NCI-H2171 treated with DMSO at 0.1 percent for 48 hours (cell line): ENCODE measurements around the gene HMG20B.
A peak's percentile ranks its signal among the peaks of the same experiment; 100 is the strongest.
"Not testable (repeated sequence)": the region's sequence is repeated elsewhere in the genome, so short reads cannot be mapped to it uniquely, and the experiment has no call there.

Experiments used
- DNase-seq: peaks from one replicate; lab custom pipeline; 2025; lab: John Stamatoyannopoulos, UW

Gene HMG20B

DNA sequence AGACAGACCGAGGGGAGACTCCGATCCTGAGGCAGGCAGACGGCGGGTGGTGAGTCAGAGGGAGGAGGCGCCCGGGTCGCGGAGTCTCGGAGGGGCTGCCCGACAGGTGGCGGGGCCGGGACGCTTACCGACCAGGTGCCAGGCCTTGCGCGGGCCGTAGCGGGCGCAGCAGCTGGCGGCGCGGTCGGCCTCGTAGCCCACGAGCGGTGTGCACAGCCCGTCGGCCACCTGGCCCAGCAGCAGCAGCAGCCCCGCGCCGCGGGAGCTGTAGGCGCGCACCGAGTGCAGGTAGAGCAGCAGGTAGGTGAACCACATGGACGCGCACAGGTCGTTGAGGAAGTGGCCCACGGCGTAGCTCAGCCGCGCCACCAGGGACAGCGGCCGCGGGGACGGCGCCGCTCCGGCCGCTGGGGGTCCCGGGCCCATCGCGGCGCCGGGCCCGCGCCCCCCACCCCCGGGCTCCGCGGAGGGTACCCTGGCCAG lies 15.7 kb upstream of the HMG20B start:
- peak; percentile 53 for DNase-seq

DNA sequence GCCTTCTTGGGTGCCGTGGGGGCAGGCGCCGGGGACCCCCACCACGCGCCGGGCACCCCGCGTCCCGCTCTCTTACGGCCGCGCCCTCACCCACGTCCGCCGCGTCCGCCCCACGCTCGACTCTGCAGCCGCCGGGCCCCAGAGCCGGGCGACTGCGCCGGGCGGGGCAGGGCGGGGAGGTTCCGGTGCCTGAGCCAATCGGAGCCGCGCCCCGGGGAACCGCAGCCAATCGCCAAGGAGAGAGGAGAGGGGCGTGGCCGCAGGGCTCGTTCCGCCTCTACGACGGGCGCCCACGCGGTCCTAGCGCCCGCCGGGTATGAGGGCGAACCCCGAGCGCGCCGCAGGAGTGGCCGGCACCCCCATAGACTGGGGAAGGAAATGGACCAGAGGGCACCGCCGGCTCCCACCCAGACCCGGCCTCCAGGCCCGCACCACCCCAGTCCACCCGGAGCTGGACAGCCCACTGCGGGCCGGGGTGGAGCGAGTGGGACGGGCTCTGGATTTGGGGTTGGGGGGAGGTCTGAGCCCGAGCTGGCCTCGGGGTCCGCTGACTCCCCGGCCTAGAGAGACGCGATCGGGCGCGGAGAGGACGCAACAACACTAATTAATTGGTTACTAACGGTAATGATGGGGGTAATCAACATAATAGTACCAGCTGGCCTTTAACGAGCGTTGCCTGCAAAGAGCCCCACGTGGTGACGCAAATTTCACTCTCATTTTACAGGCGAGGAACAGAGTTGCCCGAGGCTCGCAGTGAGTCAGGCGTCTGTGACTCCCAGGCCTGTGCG lies 15.1 kb upstream of the HMG20B start, which contains the start of gene MFSD12:
TSS of gene MFSD12 (minus strand) at position 126 of the 788 bp plus-strand sequence. CDS start 183 bp downstream, outside the sequence.
- DNase-seq: peak; percentile 88

DNA sequence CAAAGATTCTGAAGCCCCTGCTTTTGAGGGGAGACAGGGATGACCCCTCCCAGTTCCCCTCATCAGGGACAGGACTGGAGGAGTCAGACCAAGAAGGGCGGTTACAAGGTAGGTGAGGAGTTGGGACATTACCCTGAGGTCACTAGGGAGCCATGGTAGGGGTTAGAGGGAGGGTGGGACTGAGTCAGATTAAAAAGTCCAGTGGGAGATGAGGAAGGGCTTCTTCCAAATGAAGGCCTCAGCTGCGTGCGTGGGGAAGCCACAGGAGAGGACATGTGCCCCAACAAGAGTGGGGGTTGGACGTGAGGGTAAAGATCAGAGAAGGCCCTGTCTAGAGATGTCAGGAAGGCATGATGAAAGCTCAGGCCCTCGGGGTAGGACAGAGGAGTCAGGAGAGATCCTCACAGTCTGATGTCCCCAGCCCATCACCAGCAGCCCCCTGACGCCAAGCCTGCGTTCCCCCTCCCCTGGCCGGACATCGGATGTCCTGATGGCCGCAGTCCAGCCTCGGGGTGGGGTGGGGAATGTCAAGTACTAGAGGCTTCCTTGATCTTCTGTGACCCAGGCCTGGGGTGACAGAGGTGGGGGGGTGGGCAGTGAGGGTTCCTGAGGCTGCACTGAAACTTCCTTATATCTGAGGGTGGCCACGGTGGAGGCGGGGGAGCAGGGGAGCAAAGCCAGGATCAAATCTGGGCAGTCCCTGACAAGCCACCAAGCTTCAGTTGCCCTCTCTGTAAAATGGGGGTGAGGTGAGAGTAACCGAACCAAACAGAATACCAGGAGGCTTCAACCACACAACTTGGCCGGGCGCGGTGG lies 8.8 kb upstream of the HMG20B start:
- DNase-seq: no peak

DNA sequence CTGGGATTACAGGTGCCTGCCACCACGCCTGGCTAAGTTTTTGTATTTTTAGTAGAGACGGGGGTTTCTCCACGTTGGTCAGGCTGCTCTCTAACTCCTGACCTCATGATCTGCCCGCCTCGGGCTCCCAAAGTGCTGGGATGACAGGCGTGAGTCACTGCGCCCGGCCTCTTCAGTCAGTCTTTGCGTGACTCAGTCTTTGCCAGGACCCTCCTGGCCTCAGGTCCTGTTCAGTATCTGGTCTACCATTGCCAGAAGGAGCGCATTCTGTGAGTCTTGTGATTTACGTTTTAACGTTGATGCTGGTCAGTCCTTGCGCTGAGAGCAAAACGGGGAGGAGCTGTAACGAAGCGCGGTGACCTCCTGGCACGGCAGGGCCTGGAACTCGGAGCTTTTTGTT lies 7.6 kb upstream of the HMG20B start:
- no peak for DNase-seq

DNA sequence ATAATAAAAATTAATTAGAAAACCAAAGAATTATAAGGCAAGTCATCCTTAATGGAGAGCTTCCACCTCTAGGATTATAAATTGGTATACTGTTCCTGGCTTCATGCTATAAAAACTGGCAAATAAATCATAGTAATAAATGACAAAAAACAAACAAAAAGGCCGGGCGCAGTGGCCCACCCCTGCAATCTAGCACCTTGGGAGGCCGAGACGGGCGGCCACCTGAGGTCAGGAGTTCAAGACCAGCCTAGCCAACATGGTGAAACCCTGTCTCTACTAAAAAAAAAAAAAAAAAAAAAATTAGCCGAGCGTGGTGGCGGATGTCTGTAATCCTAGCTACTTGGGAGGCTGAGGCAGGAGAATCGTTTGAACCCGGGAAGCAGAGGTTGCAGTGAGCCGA lies 2.7 kb upstream of the HMG20B start:
- not testable (repeated sequence) for DNase-seq

- no peak for DNase-seq
These were observed 2.1 kb upstream of the HMG20B start for GRCh38 chr19:3570606-3571011.

DNA sequence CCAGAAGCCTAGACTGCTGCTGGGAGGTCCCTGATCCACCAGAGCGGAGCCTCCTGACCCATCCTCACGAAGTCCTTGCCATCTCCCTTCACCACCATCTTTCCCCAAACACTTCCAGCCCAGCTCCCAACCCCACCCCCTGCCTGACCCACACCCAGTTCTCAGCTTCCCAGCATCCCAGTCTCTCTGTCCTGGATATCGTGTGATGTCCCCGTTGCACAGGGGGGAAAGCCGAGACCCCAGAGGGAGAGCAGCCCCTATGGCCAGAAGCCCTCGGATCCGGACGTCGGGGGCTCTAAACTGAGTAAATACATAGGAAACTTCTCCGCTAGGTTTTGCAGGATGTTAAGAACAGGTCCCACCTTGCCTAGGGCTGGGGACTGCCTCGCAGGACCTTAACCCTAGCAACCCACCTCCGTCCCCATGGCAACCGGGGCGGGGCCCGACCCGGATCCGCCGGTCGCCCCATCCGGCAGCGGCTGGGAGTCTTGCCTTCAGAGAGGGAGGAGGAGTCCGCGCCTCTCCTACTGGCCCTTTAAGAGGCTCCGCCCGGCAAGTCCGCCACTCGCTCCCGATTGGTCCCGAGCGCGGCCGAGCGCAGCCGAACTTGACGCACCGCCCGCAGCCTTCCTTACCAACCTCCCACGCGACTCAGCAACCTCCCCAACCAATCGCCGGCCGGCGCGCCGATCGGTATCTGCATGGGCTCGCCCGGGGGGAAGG lies 451 bp upstream of the HMG20B start:
- peak; percentile 99 for DNase-seq

GRCh38 chr19:3573162-3573857 lies 566 bp downstream of the HMG20B start:
- no peak for DNase-seq

- DNase-seq: peak; percentile 77
These were observed 1.3 kb downstream of the HMG20B start for GRCh38 chr19:3573858-3574637.

DNA sequence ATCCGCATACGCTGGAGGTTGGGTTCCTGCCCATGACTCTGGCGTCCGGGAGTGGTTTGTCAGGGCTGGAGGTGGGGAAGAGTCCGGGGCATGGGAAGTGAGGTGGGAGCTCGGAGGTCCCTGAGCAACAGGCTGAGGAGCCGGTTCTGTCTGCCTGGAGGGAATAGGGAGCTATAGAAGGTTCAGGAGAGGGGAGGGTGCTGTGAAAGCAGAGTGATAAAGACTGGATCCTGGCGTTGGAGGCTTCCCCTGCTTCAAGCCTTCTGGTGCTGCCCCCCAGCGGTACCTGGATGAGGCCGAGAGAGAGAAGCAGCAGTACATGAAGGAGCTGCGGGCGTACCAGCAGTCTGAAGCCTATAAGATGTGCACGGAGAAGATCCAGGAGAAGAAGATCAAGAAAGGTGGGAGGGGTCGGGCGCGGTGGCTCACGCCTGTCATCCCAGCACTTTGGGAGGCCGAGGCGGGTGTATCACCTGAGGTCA lies 2.6 kb downstream of the HMG20B start:
- DNase-seq: no peak

GRCh38 chr19:3575949-3576673 lies 3.4 kb downstream of the HMG20B start:
- DNase-seq: no peak

DNA sequence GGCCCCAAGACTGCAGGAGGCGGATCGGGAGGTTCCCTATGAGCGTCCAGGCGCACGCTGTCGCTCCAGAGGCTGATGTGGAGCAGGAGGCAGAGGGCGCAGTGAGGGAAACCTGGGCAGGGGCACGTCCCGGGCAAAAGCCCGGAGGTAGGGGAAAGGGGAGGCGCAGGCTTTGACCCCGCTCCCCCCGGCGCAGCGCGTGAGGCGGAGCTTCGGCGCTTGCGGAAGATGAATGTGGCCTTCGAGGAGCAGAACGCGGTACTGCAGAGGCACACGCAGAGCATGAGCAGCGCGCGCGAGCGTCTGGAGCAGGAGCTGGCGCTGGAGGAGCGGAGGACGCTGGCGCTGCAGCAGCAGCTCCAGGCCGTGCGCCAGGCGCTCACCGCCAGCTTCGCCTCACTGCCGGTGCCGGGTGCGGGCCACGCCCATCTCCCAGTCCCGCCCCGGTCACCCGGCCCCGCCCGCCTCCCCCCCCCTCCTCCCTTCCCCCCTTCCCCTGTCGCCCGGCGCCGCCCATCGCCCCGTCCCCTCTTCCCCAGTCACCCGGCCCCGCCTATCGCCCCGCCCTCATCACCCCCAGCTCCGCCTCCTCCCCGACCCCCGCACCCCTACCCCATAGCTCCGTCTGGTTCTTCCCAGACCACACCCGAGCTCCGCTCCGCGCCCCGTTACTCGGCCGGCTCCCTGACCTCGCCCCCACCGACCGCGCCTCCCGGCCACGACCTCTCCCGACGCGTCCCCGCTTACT lies 4.1 kb downstream of the HMG20B start:
- no peak for DNase-seq

- DNase-seq: no peak
These were observed 5.1 kb downstream of the HMG20B start for GRCh38 chr19:3577723-3578344.

- no peak for DNase-seq
These were observed 5.6 kb downstream of the HMG20B start for GRCh38 chr19:3578390-3578789.

- DNase-seq: no peak
These were observed 7.6 kb downstream of the HMG20B start for GRCh38 chr19:3580156-3580934.

GRCh38 chr19:3581792-3582191 lies 9.0 kb downstream of the HMG20B start:
- not testable (repeated sequence) for DNase-seq

GRCh38 chr19:3584036-3584802 lies 11.5 kb downstream of the HMG20B start:
- not testable (repeated sequence) for DNase-seq
